Measurements from ENCODE around the gene POTEM. TPM values are rescaled to one million over a fixed set of nuclear protein-coding genes. Genes with fewer than 3 reads are reported as not detected.
"Not testable (repeated sequence)": the region's sequence is repeated elsewhere in the genome, so short reads cannot be mapped to it uniquely, and the experiment has no call there.

Gene POTEM
- total RNA-seq, 1 donor, result not detected

DNA sequence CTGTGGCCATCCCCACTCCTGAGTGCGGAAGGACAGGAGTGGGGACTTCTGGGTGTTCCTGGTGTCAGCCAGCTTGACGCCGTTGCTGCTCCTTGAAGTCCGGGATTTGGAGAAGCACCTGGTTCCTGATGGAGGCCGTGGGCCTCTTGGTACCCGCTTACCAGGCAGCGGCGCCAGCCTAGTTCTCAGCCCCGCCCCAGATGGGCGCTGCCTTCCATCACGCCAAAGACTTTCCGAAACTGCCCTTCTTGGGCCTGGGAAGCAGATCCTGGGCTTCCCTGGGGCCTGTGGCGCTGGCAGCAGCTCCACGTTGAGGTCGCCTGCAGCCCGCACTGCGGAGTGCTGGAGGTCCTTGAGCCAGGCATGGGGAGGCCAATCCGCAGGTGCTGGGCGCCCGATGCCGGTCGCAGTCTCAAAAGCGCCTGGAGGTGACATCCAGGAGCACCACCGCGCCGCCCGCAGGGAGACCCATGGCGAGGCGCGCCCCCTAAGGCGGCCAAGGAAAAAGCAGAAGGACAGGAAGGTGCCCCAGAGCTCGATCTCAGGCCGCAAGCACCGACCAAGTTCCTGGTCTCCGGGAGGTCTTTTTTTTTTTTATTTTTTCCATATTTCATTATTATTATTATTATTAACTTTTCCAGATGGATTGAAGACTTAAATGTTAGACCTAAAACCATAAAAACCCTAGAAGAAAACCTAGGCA lies 59.6 kb downstream of the POTEM start:
- H3K4me3 ChIP-seq (ENCODE audit: low read depth, low read length); DNase-seq (ENCODE audit: low read depth): not testable (repeated sequence)

DNA sequence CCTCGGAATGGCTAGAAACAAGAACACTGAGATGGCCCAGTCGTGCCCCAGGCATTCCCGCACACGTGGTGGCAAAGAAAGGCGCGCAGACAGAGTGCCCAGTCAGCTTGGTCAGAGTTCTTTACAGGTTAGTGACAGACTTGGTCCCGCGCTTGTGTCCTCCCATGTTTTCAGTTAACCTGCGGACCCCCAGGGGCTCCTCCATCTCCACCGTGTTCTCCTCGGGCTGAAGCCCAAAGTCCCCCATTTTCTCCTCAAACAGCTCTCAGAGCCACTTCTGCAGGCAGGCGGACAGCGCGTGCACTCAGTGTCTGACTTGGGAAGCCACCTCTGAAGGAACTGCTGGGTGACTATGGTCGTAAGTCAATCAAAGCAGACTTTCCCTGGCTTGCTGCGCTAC lies 60.7 kb downstream of the POTEM start:
- not testable (repeated sequence) for H3K4me3 ChIP-seq (ENCODE audit: low read depth, low read length); DNase-seq (ENCODE audit: low read depth)

DNA sequence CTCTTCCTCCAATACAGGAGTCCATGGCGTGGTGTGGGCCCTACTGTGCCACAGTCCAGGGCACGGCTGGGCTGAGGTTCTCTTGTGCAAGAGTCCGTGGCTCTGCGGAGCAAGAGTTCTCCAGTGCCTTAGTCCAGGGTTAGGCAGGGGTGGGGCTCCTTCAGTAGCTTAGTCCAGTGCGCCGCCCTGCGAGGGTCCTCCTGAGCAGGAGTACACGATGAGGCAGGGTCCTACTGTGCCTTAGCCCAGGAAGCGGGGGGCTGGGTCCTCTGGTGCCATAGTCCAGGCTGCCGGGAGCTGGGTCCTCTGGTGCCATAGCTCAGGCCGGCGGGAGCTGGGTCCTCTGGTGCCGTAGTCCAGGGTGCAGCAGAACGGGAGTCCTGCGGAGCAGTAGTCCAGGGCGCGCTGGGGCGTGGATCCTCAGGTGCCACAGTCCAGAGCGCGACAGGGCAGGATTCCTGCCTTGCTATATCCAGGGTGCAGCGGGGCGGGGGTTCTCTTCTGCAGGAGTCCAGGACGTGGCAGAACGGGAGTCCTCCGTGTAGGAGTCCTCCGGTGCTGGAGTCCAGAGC lies 69.7 kb downstream of the POTEM start:
- H3K4me3 ChIP-seq (ENCODE audit: low read depth, low read length); DNase-seq (ENCODE audit: low read depth): not testable (repeated sequence)

DNA sequence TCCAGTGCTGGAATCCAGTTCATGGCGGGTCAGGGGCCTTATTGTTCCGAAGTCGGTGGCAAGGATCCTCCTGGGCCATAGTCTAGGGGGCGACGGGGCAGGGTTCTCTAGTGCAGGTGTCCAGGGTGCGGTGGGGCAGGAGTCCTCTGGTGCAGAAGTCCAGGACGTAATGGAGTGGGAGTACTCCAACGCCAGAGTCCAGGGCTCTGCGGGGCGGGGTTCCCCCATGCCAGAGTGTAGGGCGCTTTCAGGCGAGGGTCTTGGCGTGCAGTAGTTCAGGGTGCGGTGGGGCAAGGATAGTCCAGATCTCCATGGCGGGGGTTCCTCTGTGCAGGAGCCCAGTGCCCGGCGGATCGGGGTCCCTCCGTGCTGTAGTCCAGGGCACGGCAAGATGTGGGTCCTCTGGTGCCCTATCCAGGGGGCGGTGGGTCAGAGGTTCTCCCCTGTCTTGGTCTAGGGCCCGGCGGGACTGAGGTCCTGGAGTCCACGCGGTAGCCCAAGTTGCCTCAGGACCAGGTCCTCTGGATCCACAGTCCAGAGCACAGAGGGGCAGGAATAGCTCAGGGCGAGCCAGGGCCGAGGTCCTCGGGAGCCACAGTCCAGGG lies 70.9 kb downstream of the POTEM start:
- not testable (repeated sequence) for H3K4me3 ChIP-seq (ENCODE audit: low read depth, low read length)

DNA sequence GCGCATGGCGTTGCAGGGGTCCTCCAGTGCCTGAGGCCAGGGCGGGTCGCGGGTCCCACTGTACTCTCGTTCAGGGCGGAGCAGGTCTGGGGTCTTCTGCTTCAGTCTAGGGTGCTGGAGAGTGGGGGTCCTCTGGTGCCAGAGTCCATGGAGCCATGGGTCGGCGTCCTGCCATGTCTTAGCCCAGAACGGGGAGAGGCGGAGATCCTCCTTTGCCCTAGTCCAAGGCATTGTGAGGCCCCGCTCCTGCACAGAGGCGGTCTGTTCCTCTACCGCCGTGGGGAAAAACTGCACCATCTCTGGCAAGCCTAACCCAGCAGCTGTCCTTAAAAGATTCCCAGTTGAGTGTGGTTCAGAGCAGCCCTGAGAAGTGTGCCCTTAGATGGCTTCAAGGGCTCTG lies 71.6 kb downstream of the POTEM start:
- not testable (repeated sequence) for H3K4me3 ChIP-seq (ENCODE audit: low read depth, low read length); DNase-seq (ENCODE audit: low read depth)

More for the DNA sequence above, 70.9 kb downstream of the POTEM start:
- DNase-seq (ENCODE audit: low read depth), result not testable (repeated sequence)

DNA sequence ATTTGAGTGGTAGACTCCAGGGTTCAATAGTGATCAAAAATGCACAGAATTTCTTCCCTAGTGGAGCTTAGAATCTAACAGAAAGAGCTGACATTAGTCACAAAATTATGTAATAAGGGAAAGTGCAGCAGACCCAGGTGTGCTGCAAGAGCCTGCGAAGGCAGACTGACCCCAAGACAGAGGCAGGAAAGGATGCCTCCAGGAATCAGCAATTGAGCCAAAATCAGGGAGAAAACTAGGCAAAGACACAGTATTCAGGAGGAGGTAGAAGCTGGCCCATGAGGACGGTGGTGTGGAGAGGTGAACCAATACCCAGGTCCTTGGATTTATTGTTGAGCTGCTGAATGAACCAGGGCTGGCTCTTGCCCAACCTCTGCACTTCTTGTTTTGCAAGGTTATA lies 76.2 kb downstream of the POTEM start:
- H3K4me3 ChIP-seq (ENCODE audit: low read depth, low read length); DNase-seq (ENCODE audit: low read depth): not testable (repeated sequence)

Small RNA genes lying within 50 kb of the gene (small RNA-seq; reads per million reads assigned to genes)
- not detected for gene RNU6-1239P
